NCI-H146 treated with DMSO at 0.1 percent for 48 hours (cell line): ENCODE data around the gene DOCK9.
"Not testable (repeated sequence)": the region's sequence is repeated elsewhere in the genome, so short reads cannot be mapped to it uniquely, and the experiment has no call there.

Experiments
- DNase-seq: peaks from one replicate; lab custom pipeline; 2025; ENCODE audit not compliant: unreplicated experiment; lab: John Stamatoyannopoulos, UW

DOCK9 gene

DNA sequence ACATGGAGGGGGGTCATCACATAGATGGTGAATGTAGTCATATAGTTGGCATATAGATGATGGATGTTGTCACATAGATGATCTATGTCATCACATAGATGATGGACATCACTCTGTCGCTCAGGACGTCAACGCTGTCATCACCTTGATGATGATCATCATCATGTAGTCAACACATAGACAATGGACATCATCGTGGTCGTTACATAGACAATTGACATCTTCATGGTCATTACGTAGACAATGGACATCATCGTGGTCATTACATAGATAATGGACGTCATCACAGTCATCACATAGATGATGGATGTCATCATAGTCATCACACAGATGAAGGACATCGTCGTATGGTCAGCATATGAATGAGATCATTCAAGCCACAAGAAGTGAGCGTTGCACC lies 196.8 kb downstream of the DOCK9 start:
- DNase-seq: no peak

DNA sequence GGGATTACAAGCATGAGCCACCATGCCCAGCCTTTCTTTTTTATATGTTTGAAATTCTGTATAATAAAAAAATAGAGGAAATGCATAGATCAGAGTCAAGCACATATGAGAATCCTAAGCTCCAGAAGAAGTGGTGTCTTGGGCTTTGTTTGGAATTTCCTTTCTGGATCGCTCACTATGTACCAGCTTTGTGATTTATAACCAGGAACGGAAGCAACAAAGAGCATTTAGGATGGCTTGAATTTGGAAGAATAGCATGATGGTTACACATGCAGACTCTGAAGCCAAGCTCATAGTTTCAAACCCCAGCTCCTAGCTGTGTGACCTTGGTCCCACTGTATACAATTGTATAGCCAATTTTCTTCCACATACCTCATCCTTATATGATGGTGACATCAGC lies 197.4 kb downstream of the DOCK9 start:
- DNase-seq: no peak

DNA sequence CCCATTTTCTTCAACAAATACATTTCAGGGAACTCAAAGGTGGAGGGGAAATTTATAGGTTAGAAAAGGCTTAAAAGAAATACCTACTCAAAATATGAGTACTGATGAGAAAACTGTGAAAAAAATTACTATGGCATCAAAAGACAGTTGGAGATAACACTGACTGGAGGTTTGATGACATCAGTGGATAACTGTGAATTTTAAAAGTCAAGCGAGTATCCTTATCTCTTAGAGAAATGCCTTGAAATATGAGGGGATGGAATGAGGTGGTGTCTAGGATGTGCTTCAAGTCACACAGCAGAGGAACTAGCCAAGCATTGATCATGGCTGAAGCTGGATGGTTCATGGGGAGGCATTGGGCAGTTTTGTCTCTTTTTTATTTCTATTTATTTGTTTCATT lies 198.2 kb downstream of the DOCK9 start:
- DNase-seq: no peak

DNA sequence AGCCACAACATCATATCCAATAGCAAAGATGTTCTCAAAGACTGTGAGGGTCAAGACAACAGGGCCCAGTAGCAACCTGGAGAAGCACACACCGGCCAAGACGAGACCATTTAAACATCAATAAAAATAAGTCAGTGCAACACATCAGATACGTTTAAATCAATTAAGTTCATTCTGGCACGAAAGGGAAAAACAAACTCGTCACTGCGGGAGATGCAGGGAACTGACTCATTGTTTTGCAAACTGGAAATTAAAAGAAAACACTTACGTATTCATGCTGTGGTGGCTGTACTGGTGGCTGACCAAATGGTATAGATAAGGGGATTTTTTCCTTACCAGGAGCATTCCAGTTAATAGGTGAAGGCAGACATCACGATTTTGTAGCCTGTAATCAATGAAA lies 199.1 kb downstream of the DOCK9 start:
- DNase-seq: peak; percentile 45

DNA sequence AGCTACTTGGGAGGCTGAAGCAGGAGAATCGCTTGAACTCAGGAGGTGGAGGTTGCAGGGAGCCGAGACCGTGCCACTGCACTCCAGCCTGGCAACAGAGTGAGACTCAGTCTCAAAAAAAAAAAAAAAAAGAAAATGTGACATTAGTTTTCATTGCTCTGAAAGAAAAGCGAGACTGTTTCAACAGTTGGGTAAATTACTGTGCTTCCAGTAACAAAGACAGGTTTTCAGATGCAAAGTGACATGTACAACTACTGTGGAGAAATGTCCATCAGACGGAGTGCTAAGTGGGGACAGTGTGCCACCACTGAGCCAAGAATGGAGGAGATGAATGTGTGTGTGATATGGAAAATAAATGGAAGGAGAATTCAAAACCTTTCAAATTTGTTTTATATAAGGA lies 201.2 kb downstream of the DOCK9 start:
- no peak for DNase-seq

DNA sequence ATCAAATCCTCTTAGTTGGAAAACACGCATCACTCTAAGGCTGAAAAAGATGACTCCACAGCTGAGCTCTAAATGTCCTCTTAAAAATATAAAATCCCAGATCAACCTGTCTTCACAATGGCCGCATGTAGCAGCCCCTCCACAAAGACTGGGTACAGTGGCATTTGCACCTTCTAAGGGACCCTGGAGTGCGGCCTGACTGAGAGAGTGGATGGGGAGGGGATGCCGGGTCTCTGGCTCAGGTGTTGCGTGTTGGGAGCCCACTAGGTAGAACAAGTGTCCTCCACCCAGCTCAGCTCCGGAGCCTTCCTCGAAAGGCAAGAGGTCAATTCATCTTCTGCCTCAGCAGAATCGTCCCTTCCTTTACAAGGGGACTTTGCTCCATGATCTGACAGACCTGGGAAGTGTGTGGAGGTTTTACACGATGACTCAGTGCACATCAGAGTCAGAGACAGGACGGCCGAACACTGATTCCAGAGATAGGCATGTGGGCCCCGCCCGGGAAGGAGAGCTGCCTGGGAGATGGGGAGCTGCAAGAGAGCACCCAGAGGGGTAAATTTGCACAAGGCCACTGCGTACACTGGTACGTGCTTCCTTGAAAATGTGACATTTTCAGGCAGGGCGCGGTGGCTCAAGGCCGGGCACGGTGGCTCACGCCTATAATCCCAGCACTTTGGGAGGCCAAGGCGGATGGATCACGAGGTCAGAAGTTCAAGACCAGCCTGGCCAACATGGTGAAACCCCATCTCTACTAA lies 201.8 kb downstream of the DOCK9 start:
- no peak for DNase-seq

DNA sequence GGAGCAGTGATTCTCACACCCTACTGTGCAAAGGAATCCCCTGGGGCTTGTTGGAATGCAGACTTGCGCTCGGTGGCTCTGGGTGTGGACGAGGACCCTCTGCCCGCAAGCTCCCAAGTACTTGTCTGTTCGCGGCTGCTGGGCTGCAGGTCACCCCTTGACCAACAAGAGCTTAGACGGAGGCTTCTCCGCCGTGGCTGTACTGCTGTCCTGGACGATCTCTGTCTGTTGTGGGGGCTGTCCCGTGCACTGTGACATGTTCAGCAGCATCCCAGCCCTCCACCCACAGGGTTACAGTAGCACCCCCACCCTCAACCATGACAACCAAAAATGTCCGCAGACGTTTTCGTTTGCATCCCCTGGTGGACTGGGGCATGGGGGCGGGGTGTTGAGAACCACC lies 202.5 kb downstream of the DOCK9 start:
- DNase-seq: no peak

DNA sequence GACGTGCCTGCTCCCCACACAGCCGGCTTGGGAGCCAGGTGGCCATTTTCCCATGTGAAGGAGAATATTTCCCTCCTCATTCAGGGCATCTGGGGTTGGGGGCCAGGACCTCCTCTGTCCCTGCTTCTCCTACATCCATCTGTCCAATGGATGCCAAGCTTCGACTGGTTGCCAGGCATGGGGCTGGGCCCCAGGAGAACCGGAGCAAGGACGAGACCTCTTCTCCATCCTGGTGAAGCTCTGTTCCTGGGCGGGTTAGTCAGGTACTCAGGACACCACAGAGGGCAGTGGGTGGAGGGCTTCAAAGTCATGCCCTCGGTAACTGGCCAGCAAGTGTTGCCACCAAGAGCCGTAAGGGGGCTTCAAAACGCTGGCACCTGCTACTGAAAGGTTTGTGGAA lies 203.1 kb downstream of the DOCK9 start:
- DNase-seq: no peak

DNA sequence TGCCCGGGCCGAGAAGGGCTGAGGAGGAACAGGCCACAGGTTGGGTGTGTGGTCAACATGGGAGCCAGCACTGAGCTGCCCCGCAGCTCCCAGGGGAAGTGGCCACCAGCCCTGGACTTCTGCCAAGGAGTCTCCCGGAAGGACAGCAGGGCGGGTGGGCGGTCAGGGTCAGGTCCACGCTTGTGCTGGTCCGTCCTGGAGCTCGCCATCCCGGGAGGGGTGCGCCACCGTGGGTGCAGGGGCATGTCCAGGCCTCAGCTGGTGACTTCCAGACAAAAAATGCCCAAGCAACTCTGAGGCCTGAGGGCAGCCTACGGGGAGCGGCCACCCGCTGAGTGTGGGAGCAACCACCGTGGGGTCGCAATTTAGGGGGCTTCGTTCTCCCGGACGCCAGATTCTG lies 203.9 kb downstream of the DOCK9 start:
- no peak for DNase-seq

DNA sequence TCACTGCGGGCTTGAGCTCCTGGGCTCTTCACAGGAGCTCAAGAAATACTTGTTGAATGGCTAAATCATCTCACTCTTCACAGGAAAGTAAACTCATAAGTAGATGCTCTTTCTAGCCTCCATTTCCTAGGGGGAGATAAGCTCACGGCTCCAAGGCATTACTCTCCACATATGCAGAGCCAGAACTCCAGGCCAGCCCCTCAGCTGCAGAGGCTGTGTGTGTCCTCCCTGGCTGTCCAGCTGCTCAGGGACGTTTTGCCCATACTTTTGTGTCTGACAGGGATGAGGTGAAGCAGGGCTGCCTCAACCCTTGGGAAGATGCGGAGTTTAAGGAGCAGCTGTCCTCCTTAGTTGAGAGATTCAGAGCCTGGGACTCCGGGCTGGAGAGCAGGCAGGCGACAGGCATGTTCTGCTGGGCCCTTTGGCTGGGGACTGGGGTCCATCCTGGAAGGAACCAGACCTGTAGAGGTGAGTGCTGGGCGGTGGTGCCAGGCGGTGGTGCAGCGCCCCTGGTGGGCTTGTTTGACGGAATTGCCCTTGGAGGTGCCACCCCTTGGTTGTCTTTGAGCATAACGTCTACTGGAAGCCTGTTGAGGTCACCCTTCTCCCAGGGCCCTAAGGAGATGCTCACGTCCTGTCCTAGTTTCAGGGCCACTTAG lies 204.9 kb downstream of the DOCK9 start:
- no peak for DNase-seq

DNA sequence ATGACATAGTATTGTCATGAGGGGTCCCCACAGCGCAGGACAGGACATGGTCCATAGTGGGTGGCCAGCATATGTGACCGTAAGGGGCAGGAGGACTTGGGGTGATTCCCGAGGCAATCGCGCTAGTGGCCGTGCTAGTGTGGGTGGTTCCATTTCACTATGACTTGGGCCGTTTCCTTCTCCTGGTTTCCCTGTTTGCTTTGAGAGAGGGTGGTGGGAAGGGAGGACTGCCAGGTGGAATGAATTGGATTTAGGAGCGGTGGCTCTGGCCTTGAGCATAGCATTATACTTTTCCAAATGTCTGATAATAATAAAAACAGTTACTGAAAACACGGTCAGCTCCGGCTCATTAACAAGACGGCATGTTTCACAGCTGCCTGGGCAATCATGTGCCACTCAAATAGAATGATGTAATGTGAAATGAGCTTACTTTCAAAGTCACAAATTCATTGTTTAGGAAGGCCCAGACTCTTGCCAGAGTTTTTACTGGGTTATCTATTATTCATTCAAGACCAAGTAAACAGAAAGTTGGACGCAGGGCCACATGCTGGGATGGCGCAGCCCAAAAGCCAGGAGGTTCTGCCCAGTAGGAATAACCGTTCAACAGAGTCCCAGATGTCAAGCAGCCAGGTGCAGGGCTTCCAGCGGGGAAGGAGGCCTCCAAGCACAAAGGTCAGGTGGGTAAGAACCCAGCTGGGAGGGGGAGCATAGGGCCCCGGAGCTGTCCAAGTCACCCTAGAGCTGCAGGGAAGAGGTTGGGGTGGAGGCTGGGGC lies 205.8 kb downstream of the DOCK9 start:
- DNase-seq: peak; percentile 20

DNA sequence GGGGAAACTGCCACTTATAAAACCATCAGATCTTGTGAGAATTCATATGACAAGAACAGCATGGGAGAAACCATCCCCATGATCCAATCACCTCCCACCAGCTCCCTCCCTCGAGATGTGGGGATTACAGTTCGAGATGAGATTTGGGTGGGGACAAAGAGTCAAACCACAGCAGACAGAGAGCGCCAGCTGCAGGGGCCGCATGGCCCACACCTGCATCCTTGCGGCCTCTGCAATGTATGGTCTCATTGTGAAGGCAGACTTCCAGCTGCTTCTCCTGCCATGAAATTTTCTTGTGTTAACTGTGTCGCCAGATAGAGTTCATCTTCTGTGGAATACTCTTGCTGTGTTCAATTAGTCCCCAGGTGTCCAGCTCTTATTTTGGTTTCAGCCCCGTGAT lies 208.1 kb downstream of the DOCK9 start:
- no peak for DNase-seq

DNA sequence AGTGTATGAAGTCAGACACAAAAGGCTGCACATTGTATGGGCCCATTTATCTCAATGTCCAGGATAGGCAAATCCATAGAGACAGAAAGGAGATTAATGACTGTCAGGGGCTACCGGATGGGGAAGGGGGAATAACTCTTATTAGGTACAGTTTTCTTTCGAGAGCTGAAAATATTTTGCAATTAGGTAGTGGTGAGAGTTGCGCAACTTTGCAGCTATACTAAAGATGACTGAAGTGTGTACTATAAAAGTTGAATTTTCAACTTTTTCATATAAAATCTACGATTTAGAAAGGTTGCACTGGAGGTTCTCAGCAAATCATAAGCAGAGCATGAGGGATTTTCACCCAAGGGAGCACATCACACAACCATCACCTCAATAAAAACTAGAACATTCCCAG lies 209.3 kb downstream of the DOCK9 start:
- no peak for DNase-seq

DNA sequence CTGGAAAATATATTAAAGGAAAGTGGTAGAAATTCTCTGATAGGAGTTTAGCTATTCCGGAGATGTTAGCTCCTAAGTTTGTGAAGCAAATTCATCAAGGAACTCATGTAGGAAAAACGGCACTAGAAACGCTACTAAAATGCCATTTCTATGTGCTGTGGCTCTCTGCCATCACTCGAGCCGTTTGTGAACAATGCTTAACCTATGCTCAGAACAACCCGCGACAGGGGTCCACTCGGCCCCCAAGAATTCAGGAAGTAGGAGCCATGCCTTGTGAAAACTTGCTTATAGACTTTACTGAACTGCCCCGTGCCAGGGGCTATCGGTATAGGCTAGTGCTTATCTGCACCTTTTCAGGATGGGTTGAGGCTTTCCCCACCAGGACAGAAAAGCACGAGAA lies 211.2 kb downstream of the DOCK9 start:
- no peak for DNase-seq

DNA sequence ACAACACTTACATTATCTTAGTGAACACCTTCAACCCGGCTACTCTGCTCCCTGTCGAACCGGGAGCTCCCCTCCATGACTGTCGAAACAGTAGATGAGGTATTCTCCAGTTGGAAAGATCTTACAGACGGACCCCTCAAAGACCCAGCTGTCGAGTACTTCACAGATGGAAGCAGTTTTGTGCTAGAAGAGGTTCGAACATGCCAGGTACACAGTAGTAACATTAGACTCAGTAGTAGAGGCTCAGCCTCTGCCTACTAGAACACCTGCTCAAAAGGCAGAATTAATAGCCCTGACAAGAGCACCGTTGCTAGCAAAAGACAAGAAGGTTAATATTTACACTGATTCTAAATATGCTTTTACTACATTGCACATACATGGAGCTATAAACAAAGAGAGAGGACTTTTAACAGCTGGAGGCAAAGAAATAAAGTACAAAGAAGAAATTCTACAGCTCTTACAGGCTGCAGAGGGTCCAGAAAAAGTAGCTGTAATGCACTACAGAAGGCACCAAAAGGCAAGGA lies 211.8 kb downstream of the DOCK9 start:
- no peak for DNase-seq

DNA sequence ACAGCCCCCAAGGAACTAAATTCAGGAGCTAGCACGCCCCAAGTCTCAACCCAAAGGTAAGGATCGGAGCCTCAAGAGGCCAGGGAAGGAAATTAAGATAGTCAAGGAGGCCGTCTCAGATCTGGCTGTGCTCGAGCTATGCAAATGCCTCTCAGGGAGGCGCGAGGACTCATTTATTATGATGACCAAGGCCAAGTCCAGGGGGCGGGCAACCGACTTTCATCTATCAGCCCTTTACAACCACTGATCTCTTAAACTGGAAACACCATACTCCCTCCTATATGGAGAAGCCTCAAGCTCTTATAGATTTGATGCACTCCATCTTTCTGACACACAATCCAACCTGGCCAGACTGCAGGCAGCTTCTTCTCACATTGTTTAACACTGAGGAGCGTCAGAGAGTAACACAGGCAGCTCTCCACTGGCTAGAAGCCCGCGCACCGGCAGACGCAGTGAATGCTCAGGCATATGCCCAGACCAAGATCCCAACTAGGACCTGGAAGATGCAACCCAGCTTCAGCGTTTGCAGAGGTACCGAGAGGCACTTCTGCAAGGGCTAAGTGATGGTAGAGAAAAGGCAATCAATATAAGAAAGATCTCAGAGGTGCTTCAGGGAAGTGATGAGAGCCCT lies 215.8 kb downstream of the DOCK9 start:
- no peak for DNase-seq

DNA sequence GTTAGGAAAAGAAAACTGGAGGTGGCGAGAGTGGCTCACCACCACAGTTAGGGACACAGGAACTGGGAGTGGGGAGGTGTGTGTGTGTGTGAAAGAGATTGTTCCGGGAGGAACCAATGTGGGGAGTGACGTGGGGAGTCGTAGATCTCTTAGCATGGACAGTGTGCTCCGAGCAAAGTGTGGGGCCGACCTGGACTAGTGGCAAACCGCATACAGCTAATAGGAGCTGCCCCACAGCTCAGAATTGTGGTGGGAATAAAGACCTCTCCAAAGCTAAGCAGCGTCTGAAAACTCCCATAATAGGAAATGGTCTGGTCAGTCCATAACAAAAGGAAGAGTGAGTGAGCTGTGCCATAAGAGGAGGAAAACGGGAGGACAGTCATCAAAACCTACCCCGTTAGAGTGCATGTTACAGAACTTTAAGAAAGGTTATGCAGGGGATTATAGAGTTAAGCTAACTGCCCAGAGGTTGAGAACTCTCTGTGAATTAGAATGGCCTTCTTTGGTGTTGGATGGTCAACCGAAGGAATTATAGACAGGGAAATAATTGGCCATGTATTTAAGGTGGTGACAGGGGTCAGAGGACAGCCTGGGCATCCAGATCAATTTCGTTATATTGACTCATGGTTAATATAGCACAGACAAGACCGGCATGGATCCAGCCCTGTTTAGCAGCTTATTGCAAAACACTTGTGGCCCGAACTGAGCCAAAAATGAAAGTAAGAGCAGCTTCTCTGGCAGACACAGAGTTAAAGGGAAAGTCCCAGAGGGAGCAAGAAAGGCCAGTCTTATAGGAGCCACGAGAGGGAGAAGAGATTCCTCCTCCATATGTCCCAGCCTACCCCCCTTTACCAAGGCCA lies 216.5 kb downstream of the DOCK9 start:
- no peak for DNase-seq

DNA sequence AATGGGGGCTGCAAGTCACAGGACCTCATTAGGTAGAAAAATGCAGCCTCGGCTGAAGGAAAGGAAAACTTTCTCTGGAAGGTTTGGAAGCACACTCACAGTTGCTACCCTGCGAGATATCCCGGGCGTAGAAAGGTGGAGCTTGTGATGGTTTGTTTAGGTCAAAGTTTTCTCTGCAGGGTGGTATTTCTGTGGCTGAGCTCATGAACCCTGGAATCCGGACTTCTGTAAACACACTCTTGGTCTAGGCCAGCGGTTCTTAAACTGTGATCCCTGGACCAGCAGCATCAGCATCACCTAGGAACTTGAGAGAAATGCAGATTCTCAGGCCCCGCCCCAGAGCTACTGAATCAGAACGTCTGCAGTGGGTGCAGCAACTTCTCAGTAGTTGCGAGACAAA lies 222.1 kb downstream of the DOCK9 start:
- DNase-seq: no peak

DNA sequence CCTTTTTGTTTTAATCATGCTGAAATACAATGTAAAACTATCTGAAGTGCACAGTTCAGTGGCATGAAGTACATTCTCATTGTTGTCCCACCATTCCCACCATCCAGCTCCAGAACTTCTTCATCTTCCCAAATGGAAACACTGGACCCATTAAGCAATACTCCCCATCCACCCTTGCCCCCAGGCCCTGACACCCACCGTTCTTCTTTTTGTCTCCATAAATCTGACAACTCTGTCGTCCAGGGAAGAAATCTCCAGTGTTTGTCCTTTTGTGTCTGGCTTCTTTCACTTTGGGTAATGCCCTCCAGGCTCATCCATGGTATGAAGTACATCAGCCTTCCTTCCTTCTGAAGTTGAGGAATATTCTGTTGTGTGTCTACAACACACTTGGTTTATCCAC lies 222.7 kb downstream of the DOCK9 start:
- no peak for DNase-seq

DNA sequence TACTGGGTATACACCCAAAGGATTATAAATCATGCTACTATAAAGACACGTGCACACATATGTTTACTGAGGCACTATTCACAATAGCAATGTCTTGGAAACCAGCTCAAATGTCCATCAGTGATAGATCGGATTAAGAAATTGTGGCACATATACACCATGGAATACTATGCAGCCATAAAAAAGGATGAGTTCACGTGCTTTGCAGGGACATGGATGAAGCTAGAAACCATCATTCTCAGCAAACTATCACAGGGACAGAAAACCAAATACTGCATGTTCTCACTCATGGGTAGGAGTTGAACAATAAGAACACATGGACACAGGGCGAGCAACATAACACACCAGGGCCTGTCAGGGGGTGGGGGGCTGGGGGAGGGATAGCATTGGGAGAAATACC lies 223.4 kb downstream of the DOCK9 start:
- not testable (repeated sequence) for DNase-seq
